ENCODE data around the gene PCDHA7. TPM values are rescaled to one million over a fixed set of nuclear protein-coding genes. Genes with fewer than 3 reads are reported as not detected.
"Not testable (repeated sequence)": the region's sequence is repeated elsewhere in the genome, so short reads cannot be mapped to it uniquely, and the experiment has no call there.

The PCDHA7 gene
- total RNA-seq, 1 donor from 2014 or later: 2.5 TPM

DNA sequence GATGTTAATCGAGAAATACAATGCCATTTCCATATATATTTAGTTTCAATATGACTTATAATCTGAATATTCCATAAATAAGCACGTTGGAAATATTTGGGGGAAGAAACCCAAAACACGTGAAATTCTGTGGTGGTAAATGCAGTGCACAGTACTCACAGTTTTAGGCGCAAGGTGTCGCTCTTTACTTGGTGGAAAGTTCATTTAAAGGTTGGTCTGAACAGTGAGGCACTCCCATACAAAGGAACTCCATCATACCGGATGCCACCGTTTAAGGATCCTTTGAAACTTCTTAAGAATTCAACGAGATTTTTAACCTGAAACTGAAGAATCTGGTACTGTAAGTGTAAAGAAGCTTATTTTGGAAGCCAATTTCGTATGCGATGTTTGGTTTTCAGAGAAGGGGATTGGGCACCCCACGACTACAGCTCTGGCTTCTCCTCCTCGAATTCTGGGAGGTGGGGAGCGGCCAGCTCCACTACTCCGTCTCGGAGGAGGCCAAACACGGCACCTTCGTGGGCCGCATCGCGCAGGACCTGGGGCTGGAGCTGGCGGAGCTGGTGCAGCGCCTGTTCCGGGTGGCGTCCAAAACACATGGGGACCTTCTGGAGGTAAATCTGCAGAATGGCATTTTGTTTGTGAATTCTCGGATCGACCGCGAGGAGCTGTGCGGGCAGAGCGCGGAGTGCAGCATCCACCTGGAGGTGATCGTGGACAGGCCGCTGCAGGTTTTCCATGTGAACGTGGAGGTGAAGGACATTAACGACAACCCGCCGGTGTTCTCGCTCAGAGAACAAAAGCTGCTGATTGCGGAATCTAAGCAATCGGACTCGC is 34.9 kb downstream of the PCDHA7 start, which contains the start of gene PCDHA11:
Gene PCDHA11 (plus strand): TSS at position 237 of the 834 bp plus-strand sequence. CDS start 147 bp downstream, at position 384.
- peaks cover 9% of the 10 kb centered on the region for H3K9me3 Mint-ChIP-seq
- peak within 1 kb of the TSS; percentile 74 for H3K27ac Mint-ChIP-seq
- no peaks in the 10 kb centered on the region for H3K27me3 Mint-ChIP-seq
- TF ChIP-seq, protein P1, sequence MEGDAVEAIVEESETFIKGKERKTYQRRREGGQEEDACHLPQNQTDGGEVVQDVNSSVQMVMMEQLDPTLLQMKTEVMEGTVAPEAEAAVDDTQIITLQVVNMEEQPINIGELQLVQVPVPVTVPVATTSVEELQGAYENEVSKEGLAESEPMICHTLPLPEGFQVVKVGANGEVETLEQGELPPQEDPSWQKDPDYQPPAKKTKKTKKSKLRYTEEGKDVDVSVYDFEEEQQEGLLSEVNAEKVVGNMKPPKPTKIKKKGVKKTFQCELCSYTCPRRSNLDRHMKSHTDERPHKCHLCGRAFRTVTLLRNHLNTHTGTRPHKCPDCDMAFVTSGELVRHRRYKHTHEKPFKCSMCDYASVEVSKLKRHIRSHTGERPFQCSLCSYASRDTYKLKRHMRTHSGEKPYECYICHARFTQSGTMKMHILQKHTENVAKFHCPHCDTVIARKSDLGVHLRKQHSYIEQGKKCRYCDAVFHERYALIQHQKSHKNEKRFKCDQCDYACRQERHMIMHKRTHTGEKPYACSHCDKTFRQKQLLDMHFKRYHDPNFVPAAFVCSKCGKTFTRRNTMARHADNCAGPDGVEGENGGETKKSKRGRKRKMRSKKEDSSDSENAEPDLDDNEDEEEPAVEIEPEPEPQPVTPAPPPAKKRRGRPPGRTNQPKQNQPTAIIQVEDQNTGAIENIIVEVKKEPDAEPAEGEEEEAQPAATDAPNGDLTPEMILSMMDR (conservative IDR thresholded peaks at IDR 0.05): peak; percentile 66
- no peak for DNase-seq (ENCODE audit: extremely low spot score, unreplicated experiment)
- H3K4me1 Mint-ChIP-seq (ENCODE audit: unreplicated experiment): no peaks in the 10 kb centered on the region
- H3K4me3 Mint-ChIP-seq: peak within 1 kb of the TSS; percentile 87
- H3K36me3 Mint-ChIP-seq: peaks cover 31% of the 10 kb centered on the region

DNA sequence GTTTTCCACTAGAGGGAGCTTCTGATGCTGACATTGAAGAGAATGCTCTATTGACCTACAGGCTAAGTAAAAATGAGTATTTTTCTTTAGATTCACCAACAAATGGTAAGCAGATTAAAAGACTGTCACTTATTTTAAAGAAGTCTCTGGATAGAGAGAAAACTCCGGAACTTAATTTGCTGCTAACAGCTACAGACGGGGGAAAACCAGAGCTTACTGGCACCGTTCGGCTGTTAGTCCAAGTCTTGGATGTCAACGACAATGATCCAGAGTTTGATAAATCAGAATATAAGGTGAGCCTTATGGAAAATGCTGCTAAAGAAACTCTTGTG is 35.5 kb downstream of the PCDHA7 start:
- peak overlapping the region; percentile 74 for H3K27ac Mint-ChIP-seq
- no peak for DNase-seq (ENCODE audit: extremely low spot score, unreplicated experiment)
- H3K4me3 Mint-ChIP-seq: peak overlapping the region; percentile 87
- peaks cover 31% of the 10 kb centered on the region for H3K36me3 Mint-ChIP-seq
- no peaks in the 10 kb centered on the region for H3K4me1 Mint-ChIP-seq (ENCODE audit: unreplicated experiment)
- TF ChIP-seq, protein P1 (conservative IDR thresholded peaks at IDR 0.05): no peak
- peaks cover 9% of the 10 kb centered on the region for H3K9me3 Mint-ChIP-seq
- H3K27me3 Mint-ChIP-seq: no peaks in the 10 kb centered on the region

DNA sequence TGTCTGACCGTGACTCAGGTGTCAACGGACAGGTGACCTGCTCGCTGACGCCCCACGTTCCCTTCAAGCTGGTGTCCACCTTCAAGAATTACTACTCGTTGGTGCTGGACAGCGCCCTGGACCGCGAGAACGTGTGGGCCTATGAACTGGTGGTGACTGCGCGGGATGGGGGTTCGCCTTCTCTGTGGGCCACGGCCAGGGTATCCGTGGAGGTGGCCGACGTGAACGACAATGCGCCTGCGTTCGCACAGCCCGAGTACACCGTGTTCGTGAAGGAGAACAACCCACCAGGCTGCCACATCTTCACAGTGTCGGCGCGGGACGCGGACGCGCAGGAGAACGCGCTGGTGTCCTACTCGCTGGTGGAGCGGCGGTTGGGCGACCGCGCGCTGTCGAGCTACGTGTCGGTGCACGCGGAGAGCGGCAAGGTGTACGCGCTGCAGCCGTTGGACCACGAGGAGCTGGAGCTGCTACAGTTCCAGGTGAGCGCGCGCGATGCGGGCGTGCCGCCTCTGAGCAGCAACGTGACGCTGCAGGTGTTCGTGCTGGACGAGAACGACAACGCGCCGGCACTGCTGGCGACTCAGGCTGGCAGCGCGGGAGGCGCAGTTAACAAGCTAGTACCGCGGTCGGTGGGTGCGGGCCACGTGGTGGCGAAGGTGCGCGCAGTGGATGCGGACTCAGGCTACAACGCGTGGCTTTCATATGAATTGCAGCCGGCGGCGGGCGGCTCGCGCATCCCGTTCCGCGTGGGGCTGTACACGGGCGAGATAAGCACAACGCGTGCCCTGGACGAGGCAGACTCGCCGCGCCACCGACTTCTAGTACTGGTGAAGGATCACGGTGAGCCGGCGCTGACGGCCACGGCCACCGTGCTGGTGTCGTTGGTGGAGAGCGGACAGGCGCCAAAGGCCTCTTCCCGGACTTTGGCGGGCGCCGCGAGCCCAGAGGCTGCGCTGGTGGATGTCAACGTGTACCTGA is 36.4 kb downstream of the PCDHA7 start:
- Mint-ChIP-seq H3K4me1 (ENCODE audit: unreplicated experiment) (no peaks in the 10 kb centered on the region), H3K36me3 (peaks cover 35% of the 10 kb centered on the region), H3K27me3 (no peaks in the 10 kb centered on the region), H3K4me3 (no peak overlapping the region), H3K9me3 (peaks cover 9% of the 10 kb centered on the region), H3K27ac (no peak overlapping the region)
- TF ChIP-seq, protein P1 (conservative IDR thresholded peaks at IDR 0.05): no peak
- DNase-seq (ENCODE audit: extremely low spot score, unreplicated experiment): no peak

DNA sequence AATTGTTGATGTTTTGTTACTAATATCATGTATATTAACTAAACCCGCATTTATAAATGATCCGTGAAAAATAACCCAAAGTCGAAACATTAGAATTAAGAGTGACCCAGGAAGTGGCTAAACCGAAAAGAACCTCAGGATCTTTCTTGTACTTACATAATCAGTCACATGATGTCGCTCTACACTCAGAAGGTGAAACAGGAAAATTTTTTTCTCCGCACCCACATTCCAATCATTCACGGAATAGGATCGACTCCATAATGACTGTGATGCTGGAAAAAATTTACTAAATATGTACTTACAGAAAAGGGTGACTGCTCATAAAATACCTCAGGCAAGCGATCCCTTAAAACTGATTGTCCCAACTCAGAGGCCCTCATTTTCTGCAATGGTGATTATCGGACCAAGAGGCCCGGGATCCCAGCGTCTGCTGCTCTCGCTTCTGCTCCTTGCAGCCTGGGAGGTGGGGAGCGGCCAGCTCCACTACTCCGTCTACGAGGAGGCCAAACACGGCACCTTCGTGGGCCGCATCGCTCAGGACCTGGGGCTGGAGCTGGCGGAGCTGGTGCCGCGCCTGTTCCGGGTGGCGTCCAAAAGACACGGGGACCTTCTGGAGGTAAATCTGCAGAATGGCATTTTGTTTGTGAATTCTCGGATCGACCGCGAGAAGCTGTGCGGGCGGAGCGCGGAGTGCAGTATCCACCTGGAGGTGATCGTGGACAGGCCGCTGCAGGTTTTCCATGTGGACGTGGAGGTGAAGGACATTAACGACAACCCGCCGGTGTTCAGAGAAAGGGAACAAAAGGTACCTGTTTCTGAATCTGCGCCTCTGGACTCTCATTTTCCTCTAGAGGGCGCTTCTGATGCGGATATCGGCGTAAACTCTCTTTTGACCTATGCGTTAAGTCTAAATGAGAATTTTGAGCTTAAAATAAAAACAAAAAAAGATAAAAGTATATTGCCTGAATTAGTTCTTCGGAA is 41.3 kb downstream of the PCDHA7 start, which contains the start of gene PCDHA12:
Gene PCDHA12 (plus strand): TSS at position 224 of the 981 bp plus-strand sequence. CDS start 165 bp downstream, at position 389.
- TF ChIP-seq, protein P1 (conservative IDR thresholded peaks at IDR 0.05): peak; percentile 72
- Mint-ChIP-seq H3K36me3 (peaks cover 44% of the 10 kb centered on the region), H3K4me1 (ENCODE audit: unreplicated experiment) (no peaks in the 10 kb centered on the region), H3K4me3 (peak within 1 kb of the TSS; percentile 95), H3K27me3 (no peaks in the 10 kb centered on the region), H3K27ac (peak within 1 kb of the TSS; percentile 99), H3K9me3 (peaks cover 16% of the 10 kb centered on the region)
- DNase-seq (ENCODE audit: extremely low spot score, unreplicated experiment): no peak

DNA sequence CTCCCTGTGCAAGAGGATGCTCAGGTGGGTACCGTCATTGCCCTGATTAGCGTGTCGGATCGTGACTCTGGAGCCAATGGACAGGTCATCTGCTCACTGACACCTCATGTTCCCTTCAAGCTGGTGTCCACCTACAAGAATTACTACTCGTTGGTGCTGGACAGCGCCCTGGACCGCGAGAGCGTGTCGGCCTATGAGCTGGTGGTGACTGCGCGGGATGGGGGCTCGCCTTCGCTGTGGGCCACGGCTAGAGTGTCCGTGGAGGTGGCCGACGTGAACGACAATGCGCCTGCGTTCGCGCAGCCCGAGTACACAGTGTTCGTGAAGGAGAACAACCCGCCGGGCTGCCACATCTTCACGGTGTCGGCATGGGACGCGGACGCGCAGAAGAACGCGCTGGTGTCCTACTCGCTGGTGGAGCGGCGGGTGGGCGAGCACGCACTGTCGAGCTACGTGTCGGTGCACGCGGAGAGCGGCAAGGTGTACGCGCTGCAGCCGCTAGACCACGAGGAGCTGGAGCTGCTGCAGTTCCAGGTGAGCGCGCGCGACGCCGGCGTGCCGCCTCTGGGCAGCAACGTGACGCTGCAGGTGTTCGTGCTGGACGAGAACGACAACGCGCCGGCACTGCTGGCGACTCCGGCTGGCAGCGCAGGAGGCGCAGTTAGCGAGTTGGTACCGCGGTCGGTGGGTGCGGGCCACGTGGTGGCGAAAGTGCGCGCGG is 42.6 kb downstream of the PCDHA7 start:
- peak overlapping the region; percentile 99 for H3K27ac Mint-ChIP-seq
- H3K4me1 Mint-ChIP-seq (ENCODE audit: unreplicated experiment); DNase-seq (ENCODE audit: extremely low spot score, unreplicated experiment); H3K27me3 Mint-ChIP-seq: not testable (repeated sequence)
- peaks cover 24% of the 10 kb centered on the region for H3K9me3 Mint-ChIP-seq
- peak overlapping the region; percentile 95 for H3K4me3 Mint-ChIP-seq
- peaks cover 55% of the 10 kb centered on the region for H3K36me3 Mint-ChIP-seq
